ENCODE results near the gene SPRED3. TPM values are rescaled to one million over a fixed set of nuclear protein-coding genes. Genes with fewer than 3 reads are reported as not detected.

SPRED3 gene
- total and polyA plus RNA-seq, 2 of the 8 experiments (the other 6 are each of a cell fraction or from before 2014, with no cell fraction given) = 8.1 to 10.3 TPM

DNA sequence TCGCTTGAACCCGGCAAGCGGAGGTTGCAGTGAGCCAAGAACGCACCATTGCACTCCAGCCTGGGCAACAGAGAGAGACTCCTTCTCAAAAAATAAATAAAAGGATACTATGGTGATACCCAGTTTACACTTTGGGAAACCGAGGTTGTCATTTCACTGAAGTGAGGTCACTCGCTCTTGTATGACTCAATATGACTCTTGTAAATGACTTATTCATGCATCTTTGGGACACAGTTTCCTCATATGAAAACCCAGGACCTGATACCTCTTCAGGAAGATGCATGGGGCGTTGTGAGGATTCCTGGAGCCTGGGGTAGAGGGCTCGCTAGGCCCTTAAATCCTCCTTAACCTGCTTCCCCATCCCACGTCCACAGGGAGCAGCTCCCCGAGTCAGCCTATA is 9.6 kb upstream of the SPRED3 start:
- Histone ChIP-seq H2BK20ac (ENCODE audit: low read length) (no peak overlapping the region), H3K36me3 (ENCODE audit: control insufficient read depth in 2 of 4, insufficient read depth in 4 of 4, low read length in 3 of 4) (peaks cover 14 to 25% (median 21%) of the 10 kb centered on the region in 4 experiments; a peak in 7 of 8 replicates), H2BK12ac (ENCODE audit: low read depth, low read length) (no peak overlapping the region), H4K8ac (ENCODE audit: extremely low read depth, insufficient read depth, low read length) (no peak overlapping the region; the same call in 1 of the 2 replicates), H3K4me3 (ENCODE audit: extremely low read depth in 1 of 4, insufficient read depth in 2 of 4, low read depth in 3 of 4, low read length in 4 of 4) (no peak overlapping the region), H3K4ac (replicated peaks; ENCODE audit: insufficient read length, low read depth, low read length) (no peak overlapping the region), H2BK5ac (ENCODE audit: low read depth, low read length) (no peak overlapping the region), H3K14ac (ENCODE audit: insufficient read length) (no peak overlapping the region), H3K27ac (ENCODE audit: low read depth, low read length) (no peak overlapping the region), H3K18ac (ENCODE audit: extremely low read depth, low read length) (no peak overlapping the region), H2AK5ac (ENCODE audit: low read depth, low read length) (no peak overlapping the region), H3K56ac (replicated peaks; ENCODE audit: insufficient read length, low read depth, low read length) (no peak overlapping the region), H2AFZ (ENCODE audit: low read length) (no peak overlapping the region), H3K23me2 (ENCODE audit: low read depth, low read length) (peaks cover 7% of the 10 kb centered on the region; the same call in 1 of the 2 replicates), H3K9me3 (ENCODE audit: insufficient read depth in 2 of 2, low read depth in 1 of 2, low read length in 1 of 2) (no peaks in the 10 kb centered on the region), H3K79me2 (ENCODE audit: control insufficient read depth in 1 of 2, insufficient read depth in 2 of 2, low read length in 2 of 2) (peaks cover 0 to 22% of the 10 kb centered on the region in 2 experiments; a peak in 2 of 4 replicates), H4K20me1 (replicated peaks in 1 of 2; ENCODE audit: control insufficient read depth in 1 of 2, insufficient read depth in 2 of 2, low read length in 2 of 2) (peaks cover 3 to 15% of the 10 kb centered on the region in 2 experiments), H3K23ac (ENCODE audit: insufficient read length) (no peak overlapping the region), H3K9ac (replicated peaks in 1 of 4; ENCODE audit: extremely low read depth in 1 of 4, low read depth in 3 of 4, low read length in 3 of 4) (no peak overlapping the region), H3K79me1 (ENCODE audit: low read depth, low read length) (peaks cover 14% of the 10 kb centered on the region), H3K27me3 (replicated peaks in 1 of 4; ENCODE audit: control insufficient read depth in 3 of 4, extremely low read depth in 1 of 4, insufficient read depth in 3 of 4, low read length in 3 of 4) (no peaks in the 10 kb centered on the region), H2BK15ac (ENCODE audit: low read length) (no peak overlapping the region), H3K4me1 (replicated peaks in 1 of 4; ENCODE audit: control insufficient read depth in 3 of 4, insufficient read depth in 4 of 4, low read length in 3 of 4) (peaks cover 0 to 6% (median 2%) of the 10 kb centered on the region in 4 experiments; a peak in 3 of 7 replicates), H3K4me2 (ENCODE audit: insufficient read depth in 1 of 2, low read depth in 2 of 2, low read length in 2 of 2) (no peak overlapping the region), H4K5ac (ENCODE audit: insufficient read length, low read depth, low read length) (no peak overlapping the region), H2BK120ac (replicated peaks; ENCODE audit: low read depth, low read length) (no peak overlapping the region), H4K91ac (replicated peaks; ENCODE audit: insufficient read length, low read length) (no peak overlapping the region)
- no peak for TF ChIP-seq FOSL1 (IDR thresholded peaks at IDR 0.05; ENCODE audit: insufficient read depth, low read depth, low read length)
- no peak for TF ChIP-seq EZH2 (IDR thresholded peaks at IDR 0.05; ENCODE audit: low read depth, low read length, severe bottlenecking)
- no peak for TF ChIP-seq CBX8 (IDR thresholded peaks at IDR 0.05; ENCODE audit: borderline replicate concordance, low read depth, low read length)
- TF ChIP-seq, protein P1, sequence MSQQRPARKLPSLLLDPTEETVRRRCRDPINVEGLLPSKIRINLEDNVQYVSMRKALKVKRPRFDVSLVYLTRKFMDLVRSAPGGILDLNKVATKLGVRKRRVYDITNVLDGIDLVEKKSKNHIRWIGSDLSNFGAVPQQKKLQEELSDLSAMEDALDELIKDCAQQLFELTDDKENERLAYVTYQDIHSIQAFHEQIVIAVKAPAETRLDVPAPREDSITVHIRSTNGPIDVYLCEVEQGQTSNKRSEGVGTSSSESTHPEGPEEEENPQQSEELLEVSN (IDR thresholded peaks at IDR 0.05) = no peak
- TF ChIP-seq SUZ12 (IDR thresholded peaks at IDR 0.05; ENCODE audit: low read length) = no peak
- no peak for TF ChIP-seq JUND (IDR thresholded peaks at IDR 0.05; ENCODE audit: low read length)
- TF ChIP-seq CEBPB (IDR thresholded peaks at IDR 0.05; ENCODE audit: low read depth, low read length) = no peak
- no peak for TF ChIP-seq GABPA (IDR thresholded peaks at IDR 0.05; ENCODE audit: borderline replicate concordance, insufficient read depth, low read length)
- TF ChIP-seq NRF1 (IDR thresholded peaks at IDR 0.05; ENCODE audit: low read depth, low read length) = no peak
- FAIRE-seq (no peak), DNase-seq (ENCODE audit: low read depth in 1 of 2, low spot score in 2 of 2) (no peak)
- POLR2A ChIA-PET (ENCODE audit: partially characterized antibody) = no interaction called here
- CTCF ChIA-PET (ENCODE audit: partially characterized antibody) = interaction anchor here (0.7 kb wide), 1 partner anchor 66 kb away, joined by 3 read pairs; no protein-coding TSS in a partner anchor
- WGBS, 2 experiments (ENCODE audit: extremely low coverage in 1 of 2, insufficient coverage in 1 of 2, insufficient read length in 1 of 2, insufficient replicate concordance in 2 of 2, low coverage in 1 of 2, low lambda C conversion rate in 2 of 2, missing lambda C conversion rate in 1 of 2) = 92% methylated on average over 10 of the region's 10 CpGs; no CpG with 5 or more reads in 1 of the 2 experiments
